ENCODE results near the gene KLHDC1. TPM values are rescaled to one million over a fixed set of nuclear protein-coding genes. Genes with fewer than 3 reads are reported as not detected.
A peak's percentile ranks its signal among the peaks of the same experiment; 100 is the strongest.
"Not testable (repeated sequence)": the region's sequence is repeated elsewhere in the genome, so short reads cannot be mapped to it uniquely, and the experiment has no call there.

The KLHDC1 gene
- total RNA-seq, 2 donors from 2014 or later, result 5.3 to 8.6 TPM

- no peaks in the 10 kb centered on the region for H3K36me3 ChIP-seq (replicated peaks in 1 of 2; ENCODE audit: insufficient read depth in 1 of 2, low read depth in 2 of 2)
- no peak for ATAC-seq
- DNase-seq, result no peak
- WGBS, 2 donors, result 36 to 40% methylated on average over 6 of the region's 6 CpGs
- no peak overlapping the region for H3K4me3 ChIP-seq
- intact Hi-C loops (cut with DNase I), result no loop called here
- H3K27ac ChIP-seq, result peak overlapping the region; percentile 87 to 96 (median 91)
- peaks cover 29% of the 10 kb centered on the region for H3K4me1 ChIP-seq
- H3K27me3 ChIP-seq, result no peaks in the 10 kb centered on the region
- no peaks in the 10 kb centered on the region for H3K9me3 ChIP-seq
- TF ChIP-seq POLR2A (IDR thresholded peaks at IDR 0.05), result no peak
- TF ChIP-seq CTCF (IDR thresholded peaks at IDR 0.05), result no peak
Measured at GRCh38 chr14:49692193-49692757, 645 bp upstream of the KLHDC1 start.

GRCh38 chr14:49693735-49694124 is 810 bp downstream of the KLHDC1 start:
- DNase-seq; intact Hi-C loops (cut with DNase I): not testable (repeated sequence)
- H3K27ac ChIP-seq, result peak overlapping the region in 3 of 4 donors; percentile 90 to 96 (median 92)

GRCh38 chr14:49702725-49703124 is 9.8 kb downstream of the KLHDC1 start:
- Histone ChIP-seq H3K27ac (no peak overlapping the region), H3K4me3 (no peak overlapping the region), H3K9me3 (no peaks in the 10 kb centered on the region), H3K27me3 (no peaks in the 10 kb centered on the region), H3K4me1 (no peaks in the 10 kb centered on the region), H3K36me3 (replicated peaks in 1 of 2; ENCODE audit: insufficient read depth in 1 of 2, low read depth in 2 of 2) (peaks cover 0 to 2% of the 10 kb centered on the region in 2 donors)
- DNase-seq (no peak), ATAC-seq (no peak)
- TF ChIP-seq POLR2A (IDR thresholded peaks at IDR 0.05), result no peak
- no peak for TF ChIP-seq CTCF (IDR thresholded peaks at IDR 0.05)
- intact Hi-C loops (cut with DNase I), result loop anchor here (10.0 kb wide), 1 partner anchor 62 kb away; the partner anchor contains the start of gene KLHDC2
- 80 to 85% methylated on average over 4 of the region's 4 CpGs for WGBS, 2 donors

More at GRCh38 chr14:49693735-49694124, 810 bp downstream of the KLHDC1 start:
- peak overlapping the region in 1 of 2 donors; percentile 48 for H3K4me3 ChIP-seq
- H3K9me3 ChIP-seq; H3K36me3 ChIP-seq (replicated peaks in 1 of 2; ENCODE audit: insufficient read depth in 1 of 2, low read depth in 2 of 2); H3K27me3 ChIP-seq; ATAC-seq: not testable (repeated sequence)
- peaks cover 19% of the 10 kb centered on the region for H3K4me1 ChIP-seq
- 10 to 32% methylated on average over 5 to 13 of the region's 13 CpGs for WGBS, 2 donors

- 59 to 77% methylated on average over 3 of the region's 3 CpGs for WGBS, 2 donors
- Histone ChIP-seq H3K4me3 (no peak overlapping the region), H3K36me3 (replicated peaks in 1 of 2; ENCODE audit: insufficient read depth in 1 of 2, low read depth in 2 of 2) (peaks cover 0 to 2% of the 10 kb centered on the region in 2 donors), H3K4me1 (no peaks in the 10 kb centered on the region), H3K27me3 (no peaks in the 10 kb centered on the region), H3K9me3 (no peaks in the 10 kb centered on the region), H3K27ac (no peak overlapping the region)
- TF ChIP-seq CTCF (IDR thresholded peaks at IDR 0.05) (no peak), POLR2A (IDR thresholded peaks at IDR 0.05) (no peak)
- intact Hi-C loops (cut with DNase I), result loop anchor here (10.0 kb wide), 1 partner anchor 61 kb away; the partner anchor contains the start of gene KLHDC2
- ATAC-seq (no peak), DNase-seq (no peak)
Measured at GRCh38 chr14:49703965-49704364, 11.0 kb downstream of the KLHDC1 start.

GRCh38 chr14:49704471-49704870 is 11.6 kb downstream of the KLHDC1 start:
- not testable (repeated sequence) for H3K4me1 ChIP-seq; H3K9me3 ChIP-seq; H3K27ac ChIP-seq; DNase-seq; H3K36me3 ChIP-seq (replicated peaks in 1 of 2; ENCODE audit: insufficient read depth in 1 of 2, low read depth in 2 of 2); H3K4me3 ChIP-seq; ATAC-seq; H3K27me3 ChIP-seq
- intact Hi-C loops (cut with DNase I), result loop anchor here (10.0 kb wide), 1 partner anchor 60 kb away; the partner anchor contains the start of gene KLHDC2
- WGBS, 2 donors, result 83 to 86% methylated on average over 4 of the region's 4 CpGs

GRCh38 chr14:49710993-49711392 is 18.1 kb downstream of the KLHDC1 start:
- H3K4me1 ChIP-seq; H3K4me3 ChIP-seq; H3K27me3 ChIP-seq; H3K27ac ChIP-seq; intact Hi-C loops (cut with DNase I); H3K9me3 ChIP-seq; DNase-seq; H3K36me3 ChIP-seq (replicated peaks in 1 of 2; ENCODE audit: insufficient read depth in 1 of 2, low read depth in 2 of 2); ATAC-seq: not testable (repeated sequence)
- WGBS, 2 donors, result 95 to 98% methylated on average over 11 of the region's 11 CpGs
